Measurements from ENCODE around the gene CARD6. TPM values are rescaled to one million over a fixed set of nuclear protein-coding genes. Genes with fewer than 3 reads are reported as not detected.
"Not testable (repeated sequence)": the region's sequence is repeated elsewhere in the genome, so short reads cannot be mapped to it uniquely, and the experiment has no call there.

CARD6 gene
- total and polyA plus RNA-seq, 2 of the 13 experiments (the other 11 are each of a cell fraction or from before 2014, with no cell fraction given), result 0.33 to 1.4 TPM

DNA sequence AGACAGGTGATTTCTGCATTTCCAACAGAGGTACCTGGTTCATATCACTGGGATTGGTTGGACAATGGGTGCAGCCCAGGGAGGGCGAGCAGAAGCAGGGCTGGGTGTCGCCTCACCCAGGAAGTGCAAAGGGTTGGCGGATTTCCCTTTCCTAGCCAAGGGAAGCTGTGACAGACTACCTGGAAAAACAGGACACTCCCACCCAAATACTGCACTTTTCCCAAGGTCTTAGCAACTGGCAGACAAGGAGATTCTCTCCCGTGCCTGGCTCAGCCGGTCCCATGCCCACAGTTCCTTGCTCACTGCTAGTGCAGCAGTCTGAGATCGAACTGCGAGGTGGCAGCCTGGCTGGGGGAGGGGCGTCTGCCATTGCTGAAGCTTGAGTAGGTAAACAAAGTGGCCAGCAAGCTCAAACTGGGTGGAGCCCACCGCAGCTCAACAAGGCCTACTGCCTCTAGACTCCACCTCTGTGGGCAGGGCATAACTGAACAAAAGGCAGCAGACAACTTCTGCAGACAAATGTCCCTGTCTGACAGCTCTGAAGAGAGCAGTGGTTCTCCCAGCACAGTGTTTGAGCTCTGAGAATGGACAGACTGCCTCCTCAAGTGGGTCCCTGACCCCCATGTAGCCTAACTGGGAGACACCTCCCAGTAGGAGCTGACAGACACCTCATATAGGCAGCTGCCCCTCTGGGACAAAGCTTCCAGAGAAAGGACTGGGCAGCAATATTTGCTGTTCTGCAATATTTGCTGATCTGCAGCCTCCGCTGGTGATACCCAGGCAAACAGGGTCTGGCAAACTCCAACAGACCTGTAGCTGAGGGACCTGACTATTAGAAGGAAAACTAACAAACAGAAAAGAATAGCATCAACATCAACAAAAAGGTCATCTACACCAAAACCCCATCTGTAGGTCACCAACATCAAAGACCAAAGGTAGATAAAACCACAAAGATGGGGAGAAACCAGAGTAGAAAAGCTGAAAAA lies 54.6 kb downstream of the CARD6 start (continued):
- TF ChIP-seq ZNF292 (CRISPR knock-in tag; IDR thresholded peaks at IDR 0.05; ENCODE audit: borderline replicate concordance, low read depth) (peak; percentile 90), ZNF792 (CRISPR knock-in tag; IDR thresholded peaks at IDR 0.05) (peak; percentile 65; the same call in 1 of the 2 replicates), HDAC2 (CRISPR knock-in tag; IDR thresholded peaks at IDR 0.05) (peak; percentile 52), ZBTB20 (CRISPR knock-in tag; IDR thresholded peaks at IDR 0.05; ENCODE audit: borderline replicate concordance, low read depth) (0 out of 2 replicates have a peak, but pooled peaks have one; percentile 52), ATF7 (CRISPR knock-in tag; IDR thresholded peaks at IDR 0.05) (peak; percentile 77; the same call in 1 of the 2 replicates), ZNF264 (CRISPR knock-in tag; IDR thresholded peaks at IDR 0.05) (peak; percentile 31; the same call in 1 of the 2 replicates), ZNF563 (CRISPR knock-in tag; IDR thresholded peaks at IDR 0.05) (0 out of 2 replicates have a peak, but pooled peaks have one; percentile 10), HMG20A (CRISPR knock-in tag; IDR thresholded peaks at IDR 0.05; ENCODE audit: borderline replicate concordance) (peak; percentile 23; the same call in 1 of the 2 replicates), ARID2 (CRISPR knock-in tag; IDR thresholded peaks at IDR 0.05; ENCODE audit: borderline replicate concordance) (0 out of 2 replicates have a peak, but pooled peaks have one; percentile 50), PHF20 (CRISPR knock-in tag; IDR thresholded peaks at IDR 0.05) (peak; percentile 29; the same call in 1 of the 2 replicates), FOXA3 (CRISPR knock-in tag; IDR thresholded peaks at IDR 0.05) (peak; percentile 81), ZNF230 (CRISPR knock-in tag; IDR thresholded peaks at IDR 0.05) (peak; percentile 83; the same call in 1 of the 2 replicates), ZNF510 (CRISPR knock-in tag; IDR thresholded peaks at IDR 0.05; ENCODE audit: low read depth) (0 out of 2 replicates have a peak, but pooled peaks have one; percentile 54), TEAD3 (CRISPR knock-in tag; optimal IDR thresholded peaks at IDR 0.05; ENCODE audit: borderline replicate concordance) (peak; percentile 24), SP4 (CRISPR knock-in tag; IDR thresholded peaks at IDR 0.05) (peak; percentile 25; the same call in 1 of the 2 replicates), FOXP1 (CRISPR knock-in tag; IDR thresholded peaks at IDR 0.05) (peak; percentile 57), ZNF101 (CRISPR knock-in tag; IDR thresholded peaks at IDR 0.05; ENCODE audit: borderline replicate concordance, low read depth) (0 out of 2 replicates have a peak, but pooled peaks have one; percentile 68), ZNF691 (CRISPR knock-in tag; IDR thresholded peaks at IDR 0.05; ENCODE audit: borderline replicate concordance, low read depth) (peak; percentile 78; the same call in 1 of the 2 replicates), POLR2G (IDR thresholded peaks at IDR 0.05; ENCODE audit: low read depth, low read length) (peak; percentile 58), KDM3A (CRISPR knock-in tag; IDR thresholded peaks at IDR 0.05; ENCODE audit: low read depth) (peak; percentile 66; the same call in 1 of the 2 replicates), EP300 (CRISPR knock-in tag; IDR thresholded peaks at IDR 0.05; ENCODE audit: borderline replicate concordance) (peak; percentile 68), ZSCAN29 (CRISPR knock-in tag; conservative IDR thresholded peaks at IDR 0.05) (0 out of 2 replicates have a peak, but pooled peaks have one; percentile 29), NONO (CRISPR knock-in tag; conservative IDR thresholded peaks at IDR 0.05) (0 out of 2 replicates have a peak, but pooled peaks have one; percentile 6), ZNF644 (CRISPR knock-in tag; IDR thresholded peaks at IDR 0.05; ENCODE audit: low read depth) (peak; percentile 15; the same call in 1 of the 2 replicates)
- TF ChIP-seq, protein P1, sequence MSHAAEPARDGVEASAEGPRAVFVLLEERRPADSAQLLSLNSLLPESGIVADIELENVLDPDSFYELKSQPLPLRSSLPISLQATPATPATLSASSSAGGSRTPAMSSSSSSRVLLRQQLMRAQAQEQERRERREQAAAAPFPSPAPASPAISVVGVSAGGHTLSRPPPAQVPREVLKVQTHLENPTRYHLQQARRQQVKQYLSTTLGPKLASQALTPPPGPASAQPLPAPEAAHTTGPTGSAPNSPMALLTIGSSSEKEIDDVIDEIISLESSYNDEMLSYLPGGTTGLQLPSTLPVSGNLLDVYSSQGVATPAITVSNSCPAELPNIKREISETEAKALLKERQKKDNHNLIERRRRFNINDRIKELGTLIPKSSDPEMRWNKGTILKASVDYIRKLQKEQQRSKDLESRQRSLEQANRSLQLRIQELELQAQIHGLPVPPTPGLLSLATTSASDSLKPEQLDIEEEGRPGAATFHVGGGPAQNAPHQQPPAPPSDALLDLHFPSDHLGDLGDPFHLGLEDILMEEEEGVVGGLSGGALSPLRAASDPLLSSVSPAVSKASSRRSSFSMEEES (CRISPR knock-in tag; IDR thresholded peaks at IDR 0.05), result peak; percentile 45; the same call in 1 of the 2 replicates
- not testable (repeated sequence) for TF ChIP-seq ATF7 (IDR thresholded peaks at IDR 0.05); FOXP1 (IDR thresholded peaks at IDR 0.05); EP300 (IDR thresholded peaks at IDR 0.05; ENCODE audit: low read depth in 2 of 2, low read length in 2 of 2); NONO (IDR thresholded peaks at IDR 0.05)
